Skin of body (tissue), 2 donors: ENCODE results near the gene GAS6. TPM values are rescaled to one million over a fixed set of nuclear protein-coding genes. Genes with fewer than 3 reads are reported as not detected.
"Not testable (repeated sequence)": the region's sequence is repeated elsewhere in the genome, so short reads cannot be mapped to it uniquely, and the experiment has no call there.

Source experiments
- DNase-seq: peaks from one replicate; lab custom pipeline; 2025; lab: John Stamatoyannopoulos, UW
- total RNA-seq: library from RNA; depleted of rRNA; stranded (reverse); fragments of >200 nt; gene quantifications from one replicate; pipeline ENCODE4 v1.2.3, GENCODE V29; 2014

GAS6 gene
- total RNA-seq, 1 donor from 2014 or later = 47.1 TPM

DNA sequence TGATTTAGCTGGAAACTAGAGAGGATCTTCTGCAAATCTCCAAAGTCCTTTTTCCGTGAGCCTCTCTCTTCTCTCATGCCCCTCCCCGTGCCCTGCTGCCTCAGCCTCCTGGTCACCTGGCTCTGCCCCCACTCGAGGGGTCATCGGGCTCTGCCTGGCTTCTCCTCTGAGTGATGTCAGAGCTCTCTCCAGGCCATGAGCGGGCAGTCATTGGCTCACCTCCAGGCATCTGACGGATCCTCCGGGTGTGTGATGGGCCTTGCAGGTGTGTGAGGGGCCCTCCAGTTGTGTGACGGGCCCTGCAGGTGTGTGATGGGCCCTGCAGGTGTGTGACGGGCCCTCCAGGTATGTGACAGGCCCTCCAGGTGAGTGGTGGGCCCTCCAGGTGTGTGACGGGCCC, 10.3 kb upstream of the GAS6 start:
- DNase-seq = no peak

DNA sequence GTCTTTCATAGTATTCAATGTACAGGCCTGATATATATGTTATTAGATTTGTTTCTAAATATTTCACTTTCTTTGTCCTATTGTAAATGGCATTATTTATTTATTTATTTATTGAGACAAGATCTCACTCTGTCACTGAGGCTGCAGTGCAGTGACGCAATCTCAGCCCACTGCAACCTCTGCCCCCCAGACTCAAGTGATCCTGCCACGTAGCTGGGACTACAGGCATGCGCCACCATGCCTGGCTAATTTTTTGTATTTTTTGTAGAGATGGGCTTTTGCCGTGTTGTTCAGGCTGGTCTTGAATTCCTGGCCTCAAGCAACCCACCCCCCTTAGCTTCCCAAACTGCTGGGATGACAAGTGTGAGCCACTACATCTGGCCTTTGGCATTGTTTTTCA, 5.4 kb upstream of the GAS6 start:
- DNase-seq = no peak

DNA sequence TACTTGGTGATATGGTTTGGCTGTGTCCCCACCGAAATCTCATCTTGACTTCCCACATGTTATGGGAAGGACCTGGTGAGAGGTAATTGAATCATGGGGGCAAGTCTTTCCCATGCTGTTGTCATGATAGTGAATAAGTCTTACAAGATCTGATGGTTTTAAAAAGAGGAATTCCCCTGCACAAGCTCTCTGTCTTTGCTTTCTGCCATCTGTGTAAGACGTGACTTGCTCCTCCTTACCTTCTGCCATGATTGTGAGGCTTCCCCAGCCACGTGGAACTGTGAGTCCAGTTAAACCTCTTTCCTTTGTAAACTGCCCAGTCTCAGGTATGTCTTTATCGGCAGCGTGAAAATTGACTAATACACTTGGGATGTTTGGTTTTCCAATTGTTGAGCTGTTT, 4.0 kb upstream of the GAS6 start:
- not testable (repeated sequence) for DNase-seq

DNA sequence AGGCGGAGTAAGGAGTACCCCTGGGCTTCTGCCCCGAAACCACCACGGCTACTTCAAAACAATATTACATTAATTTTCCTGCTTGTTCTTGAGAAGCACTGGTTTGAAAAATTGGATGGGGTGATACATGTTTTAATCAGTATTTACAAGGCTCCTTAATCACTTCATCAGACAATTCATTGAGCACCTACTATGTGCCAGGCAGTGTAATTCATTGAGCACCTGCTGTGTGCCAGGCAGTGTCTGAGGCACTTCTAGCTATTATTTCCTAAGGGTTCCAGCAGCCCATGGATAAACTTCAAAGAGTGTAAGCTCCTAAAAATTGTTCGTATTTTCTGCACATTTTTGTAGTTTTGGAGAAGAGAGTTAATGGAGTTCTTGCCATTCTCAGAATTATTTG, 1.6 kb upstream of the GAS6 start:
- no peak for DNase-seq

DNA sequence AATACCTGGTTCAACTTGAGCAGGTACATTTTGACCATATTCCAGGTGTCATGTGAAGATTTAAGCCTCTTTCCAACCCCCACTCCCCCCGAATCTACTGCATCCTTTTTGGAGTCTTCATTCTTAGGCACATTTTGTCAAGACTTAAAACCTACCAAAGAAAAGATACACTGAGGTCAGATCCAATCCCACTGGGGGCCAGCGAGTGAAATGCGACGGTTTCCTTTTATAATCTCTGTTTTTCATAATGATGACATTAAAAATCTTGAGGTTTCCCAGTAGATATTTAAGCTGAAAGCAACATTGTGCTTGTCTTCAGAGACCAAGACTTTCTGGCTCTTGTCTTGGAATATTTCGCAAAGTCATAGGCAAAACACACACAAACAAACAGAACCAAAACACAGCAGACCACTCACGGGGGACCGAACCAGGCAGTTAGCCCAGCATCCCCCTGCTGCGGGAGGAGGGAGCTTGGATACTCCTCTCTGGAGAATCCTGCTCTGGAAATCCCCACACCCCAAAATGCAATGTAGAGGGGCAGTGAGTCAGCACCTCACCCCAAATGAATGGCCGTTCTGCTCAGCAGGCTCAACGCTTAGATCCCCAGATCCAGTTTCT, 506 bp upstream of the GAS6 start:
- no peak for DNase-seq

DNA sequence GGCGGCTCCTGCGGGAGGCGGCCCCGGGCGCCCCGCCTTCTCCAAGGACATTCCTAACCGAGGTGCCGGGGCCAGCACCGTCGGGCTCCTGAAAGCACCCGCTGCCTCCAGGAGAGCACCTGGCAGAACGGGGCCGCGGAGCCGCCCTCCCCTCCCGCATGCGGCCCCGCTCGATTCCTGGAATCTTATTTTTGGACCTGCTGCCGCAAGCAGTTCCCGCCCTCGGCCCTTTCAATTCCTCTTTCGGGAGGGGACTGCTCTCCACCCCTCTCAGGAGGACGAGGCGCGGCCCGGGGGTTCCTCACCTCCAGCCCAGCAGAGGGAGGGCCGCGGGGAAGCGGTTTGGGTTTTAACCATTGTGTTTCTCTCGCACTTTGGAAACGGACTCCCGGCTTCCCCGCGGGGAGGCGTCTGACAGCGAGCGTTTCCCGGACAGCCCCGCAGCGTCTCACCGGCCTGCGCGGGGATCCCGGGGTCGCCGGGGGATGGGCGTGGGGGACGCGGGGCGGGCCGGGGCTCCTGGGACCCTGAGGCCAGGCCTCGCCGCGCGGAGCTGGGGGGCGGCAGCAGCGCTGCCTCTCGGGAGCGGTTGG, 849 bp downstream of the GAS6 start:
- no peak for DNase-seq

DNA sequence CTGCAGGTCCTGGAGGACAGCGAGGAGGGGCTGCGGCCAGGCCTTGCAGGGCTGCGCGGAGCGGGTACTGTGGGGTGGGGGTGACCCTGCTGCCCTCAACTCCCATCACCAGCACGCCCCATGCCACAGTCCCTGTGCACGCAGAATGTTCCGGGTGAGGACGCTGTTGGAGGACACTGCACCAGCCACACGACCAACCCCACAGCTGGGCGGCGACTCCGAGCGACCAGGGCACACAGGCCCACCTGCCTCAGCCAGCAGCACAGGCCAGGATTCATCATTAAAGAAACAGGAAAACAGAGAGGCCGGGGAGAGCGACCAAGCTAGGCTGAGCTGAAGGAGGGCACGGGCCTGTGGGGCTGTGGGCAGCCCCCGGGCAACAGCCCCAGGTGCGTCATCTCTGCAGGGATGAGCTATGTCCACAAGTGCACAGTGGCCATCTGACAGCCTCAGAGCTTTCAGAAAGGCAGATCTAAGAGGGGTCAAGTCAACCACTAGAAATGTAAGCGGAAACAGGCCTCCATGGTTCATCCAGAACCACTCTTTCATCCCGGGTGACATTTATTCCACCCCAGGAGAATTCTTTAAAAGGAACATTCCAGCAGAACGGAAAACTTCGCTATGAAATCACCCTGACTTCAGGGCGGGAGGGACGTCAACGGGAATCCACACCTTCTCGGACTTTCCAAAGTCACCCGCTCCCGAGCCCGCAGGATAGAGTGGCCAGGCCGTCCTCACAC, 1.5 kb downstream of the GAS6 start:
- DNase-seq = no peak

DNA sequence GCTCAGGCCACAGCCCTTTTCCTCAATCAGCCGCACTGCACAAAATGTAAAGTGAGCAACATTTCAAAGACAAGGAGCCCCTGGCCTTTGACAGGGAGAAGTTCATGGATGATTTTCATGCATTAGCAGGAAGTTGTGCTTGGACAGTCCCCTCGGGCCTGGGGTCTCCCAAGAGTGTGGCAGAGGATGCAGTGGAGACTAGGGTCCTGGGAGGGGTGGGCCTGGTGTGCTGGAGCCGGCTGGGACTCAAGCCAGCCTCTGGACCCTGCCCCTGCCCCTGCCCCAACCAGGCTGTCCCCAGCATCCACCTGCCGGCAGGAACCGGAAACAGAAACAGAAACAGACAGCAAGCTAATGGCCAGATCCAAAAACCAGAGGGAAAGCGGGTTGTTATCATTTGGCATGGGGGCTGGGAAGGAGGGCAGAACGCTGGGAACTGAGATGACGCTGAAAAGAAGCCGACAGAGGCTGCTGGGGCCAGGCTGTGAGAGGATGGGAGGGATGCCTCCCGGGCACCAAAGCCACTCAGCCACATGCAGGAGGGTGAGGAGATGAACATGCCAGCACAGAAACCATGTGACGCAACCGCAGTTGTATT, 2.3 kb downstream of the GAS6 start:
- DNase-seq = peak; percentile 26

DNA sequence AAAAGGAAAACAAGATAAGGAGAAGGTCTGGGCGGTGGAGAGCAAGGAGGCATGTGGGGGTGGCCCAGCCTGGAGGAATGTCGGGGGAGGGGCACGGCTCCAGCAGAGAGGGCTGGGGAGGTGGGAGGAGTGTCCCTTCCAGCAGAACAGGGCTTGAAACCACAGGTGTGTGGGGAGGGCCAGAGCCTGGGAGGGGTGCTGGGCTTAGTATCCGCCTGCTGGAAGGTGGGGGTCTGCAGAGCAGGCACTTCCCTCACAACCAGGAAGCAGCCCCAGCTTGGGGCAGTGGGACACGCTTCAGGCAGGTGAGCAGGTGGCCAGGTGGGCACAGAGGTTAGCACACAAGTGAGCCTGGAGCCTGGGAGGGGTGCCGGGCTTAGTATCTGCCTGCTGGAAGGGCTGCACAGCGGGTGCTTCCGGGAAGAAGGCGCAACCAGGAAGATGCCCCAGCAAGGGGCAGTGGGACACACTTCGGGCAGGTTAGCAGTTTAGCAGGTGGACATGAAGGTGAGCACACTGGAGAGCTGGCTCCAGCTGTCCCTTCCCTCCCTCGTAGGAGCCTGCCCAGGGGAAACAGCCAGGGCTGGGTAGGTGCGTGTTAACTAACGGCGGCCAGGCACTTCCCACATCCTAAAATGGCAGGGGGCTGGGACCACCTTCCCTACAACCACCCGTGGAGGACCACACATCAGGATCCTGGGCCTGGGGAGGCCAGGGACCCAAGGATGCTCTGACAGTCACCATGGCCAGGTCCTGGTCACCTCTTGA, 3.0 kb downstream of the GAS6 start:
- DNase-seq = no peak

DNA sequence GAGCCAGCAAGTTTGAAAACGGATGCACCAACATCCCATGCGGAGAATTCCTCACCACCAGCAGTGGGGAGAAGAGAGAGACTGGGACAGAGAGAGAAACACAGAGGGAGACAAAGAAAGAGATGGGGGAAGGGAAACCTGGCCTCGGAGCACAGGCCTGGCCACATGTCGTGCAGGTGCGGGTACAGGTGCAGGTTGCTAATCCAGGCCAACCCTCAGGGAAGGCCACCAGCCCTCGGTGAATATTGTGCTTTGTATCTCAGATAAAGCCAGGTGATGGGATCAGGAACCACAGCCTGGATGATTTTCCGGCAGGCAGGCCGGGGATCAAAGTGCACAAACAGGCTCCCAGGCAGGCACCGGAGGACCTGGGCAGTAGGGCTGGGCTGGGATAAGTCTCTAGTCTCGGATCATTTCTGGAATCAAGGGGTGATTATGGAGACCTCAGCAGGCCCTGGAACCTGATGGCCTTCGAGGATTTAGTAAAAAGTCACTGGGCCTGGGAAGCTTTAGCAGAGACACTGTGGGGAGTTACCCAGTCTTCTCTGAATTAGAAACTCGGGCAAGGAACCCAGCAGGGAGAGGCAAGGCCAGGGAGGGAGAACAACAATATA, 3.7 kb downstream of the GAS6 start:
- DNase-seq = no peak

DNA sequence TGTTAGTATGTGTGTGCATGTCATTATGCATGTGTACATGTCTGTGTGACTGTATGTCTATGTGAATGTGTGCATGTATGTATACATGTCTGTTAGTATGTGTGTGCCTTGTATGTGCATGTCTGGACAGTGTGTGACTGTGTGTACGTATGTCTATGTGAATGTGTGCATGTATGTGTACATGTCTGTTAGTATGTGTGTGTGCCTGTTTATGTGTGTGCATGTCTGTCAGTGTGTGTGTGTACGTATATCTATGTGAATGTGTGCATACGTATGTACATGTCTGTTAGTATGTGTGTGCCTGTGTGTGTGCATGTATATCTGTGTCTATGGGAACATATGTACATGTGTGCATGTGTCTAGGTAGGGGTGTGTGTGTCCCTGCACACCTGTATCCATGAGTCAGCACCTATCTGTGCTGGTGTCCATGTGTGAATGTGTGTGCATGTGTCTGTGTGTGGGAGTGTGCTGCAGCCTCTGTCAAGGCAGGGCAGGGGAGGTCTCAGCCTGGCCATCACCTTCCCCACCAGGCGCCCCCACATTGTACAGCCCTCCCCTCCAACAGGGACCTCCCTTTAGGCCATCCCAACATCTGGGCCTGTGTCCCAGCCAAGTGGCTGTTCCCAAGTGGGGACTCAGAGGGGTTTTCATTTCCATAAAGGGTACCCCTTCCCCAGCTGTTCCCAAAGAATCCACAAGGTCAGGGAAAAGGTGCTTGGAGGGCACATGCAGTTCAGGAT, 4.4 kb downstream of the GAS6 start:
- DNase-seq = no peak

DNA sequence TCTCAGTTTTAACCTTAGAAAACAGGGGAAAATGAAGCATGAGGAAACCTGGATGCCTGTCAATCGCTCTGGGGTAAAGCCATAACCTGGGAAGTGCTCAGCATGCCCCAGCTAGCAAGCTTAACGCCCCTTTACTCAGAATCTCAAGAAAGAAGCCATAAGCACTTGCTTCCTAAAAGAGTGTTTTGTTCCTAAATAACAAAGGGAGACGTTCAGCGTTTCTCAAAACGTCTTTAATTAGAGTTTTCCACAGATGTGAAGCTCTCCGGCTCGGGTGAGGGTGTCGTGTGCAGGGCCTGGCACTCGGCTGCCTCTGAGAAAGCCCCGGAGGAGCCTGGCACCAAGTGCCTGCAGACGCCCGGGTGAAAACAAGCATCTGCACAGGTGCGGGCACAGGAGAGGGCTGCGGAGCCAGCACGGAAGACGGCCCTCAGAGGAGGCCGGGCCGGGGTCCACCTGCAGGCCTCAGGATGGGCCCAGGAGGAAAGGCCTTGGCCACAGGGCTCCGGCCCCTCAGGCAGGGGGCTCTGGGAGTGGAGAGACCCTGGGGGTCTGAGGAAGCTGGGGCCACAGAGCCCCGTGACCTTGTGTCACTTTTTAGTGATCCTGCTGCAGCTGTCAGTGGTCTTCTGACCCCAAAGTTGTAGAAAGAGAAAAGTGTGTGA, 6.2 kb downstream of the GAS6 start:
- no peak for DNase-seq

DNA sequence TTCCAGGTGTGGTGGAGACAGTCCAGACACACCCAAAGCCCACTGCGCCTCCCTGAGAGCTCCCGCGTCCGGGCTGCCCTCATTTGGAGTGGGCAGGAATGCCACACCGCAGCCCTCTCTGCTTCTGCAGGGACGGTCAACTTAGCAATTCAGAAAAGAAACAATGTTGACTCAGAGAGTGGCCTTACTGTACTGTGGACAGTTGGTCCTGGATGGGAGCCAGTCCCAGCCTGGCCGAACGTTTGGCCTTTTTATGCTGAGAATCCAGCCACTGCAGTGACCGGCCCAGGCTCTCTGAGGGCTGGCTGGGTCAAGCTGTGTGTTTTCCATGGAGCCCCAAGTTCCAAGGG, 7.2 kb downstream of the GAS6 start:
- DNase-seq = no peak

DNA sequence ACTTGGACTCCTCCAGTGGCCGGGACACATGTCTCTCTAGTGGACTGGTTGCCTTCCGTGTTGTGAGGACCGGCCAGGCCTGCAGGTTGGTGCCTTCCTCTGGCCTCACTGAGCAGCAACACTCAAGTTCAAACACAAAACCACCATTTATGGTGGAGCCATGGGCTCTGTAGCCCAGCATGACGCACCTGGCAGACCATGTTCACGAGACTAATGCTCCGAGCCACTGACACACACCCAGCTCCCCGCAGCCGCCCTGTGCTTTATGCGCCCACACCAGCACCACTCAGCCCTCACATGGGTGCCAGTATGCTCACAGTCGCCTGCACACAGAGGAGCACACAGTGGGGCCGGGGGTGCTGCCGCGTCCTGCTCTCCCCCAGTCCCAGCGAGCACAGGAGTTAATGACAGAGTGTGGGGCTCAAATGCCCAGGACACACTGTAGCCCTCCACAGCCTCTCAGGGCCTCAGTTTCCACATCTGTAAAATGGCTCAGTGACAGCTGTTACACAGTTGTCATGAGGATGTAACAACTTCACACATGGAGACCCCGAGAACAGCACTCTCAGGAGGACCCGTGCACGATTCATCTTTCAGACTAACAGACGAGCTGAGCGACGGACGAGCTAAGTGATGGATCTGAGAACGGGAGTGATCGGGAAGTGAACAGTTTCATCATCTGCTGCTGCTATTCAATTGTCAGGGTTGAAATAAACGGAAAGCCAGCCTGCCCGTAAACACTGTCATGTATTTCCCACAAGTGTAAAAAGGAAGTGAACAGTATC, 7.8 kb downstream of the GAS6 start:
- no peak for DNase-seq

DNA sequence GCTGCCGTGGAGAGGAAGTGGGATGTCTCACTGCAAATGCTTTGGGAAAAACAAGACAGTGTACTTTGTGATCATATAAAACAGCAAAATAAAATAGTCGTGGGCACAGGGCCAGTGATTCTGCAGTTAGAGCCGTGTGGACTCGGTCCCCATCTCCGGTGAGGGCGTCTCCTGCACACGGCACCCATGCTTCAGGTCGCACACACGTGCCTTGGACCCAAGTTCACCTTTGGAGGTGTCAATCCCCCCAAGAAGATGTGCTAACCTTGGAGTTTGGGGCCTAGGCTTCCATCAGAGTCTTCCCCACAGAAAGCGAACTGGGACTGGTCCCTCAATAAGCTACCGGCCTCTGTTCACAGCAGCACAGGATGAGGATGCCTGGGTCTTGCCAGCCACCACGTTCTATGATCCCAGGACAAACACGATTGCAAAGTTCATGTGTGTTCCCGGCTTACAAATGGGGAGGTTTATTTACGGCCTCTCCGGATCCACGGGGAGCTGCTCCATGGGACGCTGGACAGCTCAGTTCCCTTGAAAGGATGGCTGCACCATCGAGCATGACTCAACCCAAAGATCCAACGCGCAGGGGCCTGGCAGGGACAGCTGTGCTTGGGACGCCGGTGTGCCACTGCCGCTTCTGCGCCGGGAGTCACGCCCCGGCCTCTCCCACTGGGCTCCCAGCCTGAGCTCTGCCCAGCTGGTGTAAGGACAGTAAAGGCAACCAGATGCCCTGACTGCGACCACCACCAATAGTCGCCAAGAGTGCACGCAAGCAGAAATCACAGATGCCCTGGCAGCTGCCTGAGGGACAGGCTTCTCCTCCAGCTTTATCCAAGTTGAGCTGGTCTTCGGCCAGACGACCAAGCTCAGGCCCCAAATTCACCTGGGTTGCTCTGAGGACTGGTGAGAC, 8.6 kb downstream of the GAS6 start:
- no peak for DNase-seq

DNA sequence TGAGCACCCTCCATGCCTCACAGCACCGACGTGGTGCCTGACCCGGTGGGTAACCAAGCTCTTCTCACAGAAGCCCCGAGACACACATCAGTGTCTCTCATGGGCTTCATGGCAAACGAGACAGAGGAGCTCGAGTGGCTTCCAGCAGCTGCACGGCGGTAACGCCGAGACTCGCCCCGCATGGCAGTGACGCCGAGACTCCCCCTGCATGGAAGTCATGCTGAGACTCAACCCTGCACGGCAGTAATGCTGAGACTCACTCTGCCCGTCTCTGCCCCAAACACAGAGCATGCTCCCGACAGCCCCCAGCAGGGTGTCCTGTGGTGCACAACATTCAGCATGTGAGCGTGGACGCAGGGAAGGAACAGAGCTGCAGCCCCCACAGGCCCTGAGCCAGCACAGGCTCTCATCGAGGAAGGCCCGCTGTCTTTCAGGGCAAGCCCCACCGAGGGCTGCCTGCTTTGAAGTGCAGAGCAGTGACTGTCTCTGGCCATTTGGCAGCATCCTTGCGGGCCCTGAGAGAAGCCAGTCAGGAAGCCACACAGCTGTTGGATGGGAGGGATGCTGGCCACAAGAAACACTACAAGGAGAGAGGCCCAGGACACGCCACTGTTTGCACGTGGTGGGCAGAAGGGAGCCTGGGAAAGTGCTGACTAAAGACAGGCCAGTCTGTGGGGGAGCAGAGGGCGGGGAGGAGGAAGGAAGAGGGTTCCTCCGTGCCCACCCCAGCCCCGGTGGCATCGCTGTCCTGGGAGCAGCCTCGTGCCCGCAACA, 9.5 kb downstream of the GAS6 start:
- DNase-seq = no peak

DNA sequence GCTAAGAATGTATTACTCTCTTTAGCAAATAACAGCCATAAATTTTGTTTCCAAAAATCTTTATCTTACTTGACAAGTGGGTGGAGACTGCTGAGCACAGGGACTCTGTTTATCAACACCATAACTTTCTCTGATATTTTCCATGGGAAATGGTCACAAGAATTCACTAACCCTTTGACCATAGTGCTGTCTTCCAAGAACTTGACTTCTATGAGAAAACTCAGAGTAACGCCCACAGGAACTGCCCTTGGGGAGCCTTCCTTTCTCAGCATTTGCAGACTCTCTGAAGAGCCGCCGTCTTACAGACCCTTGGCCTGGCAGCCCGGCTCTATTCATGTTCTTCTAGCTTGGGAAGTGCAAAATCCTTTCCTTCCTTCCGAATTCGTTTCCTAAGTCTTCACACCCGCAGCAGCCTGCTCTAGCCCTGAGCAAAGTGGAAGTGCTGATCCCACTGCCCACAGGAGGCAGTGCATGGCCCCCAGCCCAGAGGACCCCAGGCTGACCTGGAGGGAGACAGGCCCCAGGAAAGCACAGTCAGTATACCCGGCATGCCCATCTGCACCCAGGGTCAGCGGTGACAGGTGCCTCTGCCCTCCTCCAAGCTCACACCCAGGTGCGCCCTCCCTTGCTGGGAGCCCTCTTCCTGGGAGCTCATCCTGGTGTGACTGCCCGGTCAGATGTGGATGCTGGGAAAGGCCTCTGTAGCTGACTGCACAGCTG, 10.2 kb downstream of the GAS6 start:
- DNase-seq = peak; percentile 52
